ENCODE measurements around the gene ZNF692. TPM values are rescaled to one million over a fixed set of nuclear protein-coding genes. Genes with fewer than 3 reads are reported as not detected.

The ZNF692 gene
- total and polyA plus RNA-seq, 2 of the 13 experiments (the other 11 are each of a cell fraction or from before 2014, with no cell fraction given), result 27.3 to 45.8 TPM

- TF ChIP-seq, protein P1, sequence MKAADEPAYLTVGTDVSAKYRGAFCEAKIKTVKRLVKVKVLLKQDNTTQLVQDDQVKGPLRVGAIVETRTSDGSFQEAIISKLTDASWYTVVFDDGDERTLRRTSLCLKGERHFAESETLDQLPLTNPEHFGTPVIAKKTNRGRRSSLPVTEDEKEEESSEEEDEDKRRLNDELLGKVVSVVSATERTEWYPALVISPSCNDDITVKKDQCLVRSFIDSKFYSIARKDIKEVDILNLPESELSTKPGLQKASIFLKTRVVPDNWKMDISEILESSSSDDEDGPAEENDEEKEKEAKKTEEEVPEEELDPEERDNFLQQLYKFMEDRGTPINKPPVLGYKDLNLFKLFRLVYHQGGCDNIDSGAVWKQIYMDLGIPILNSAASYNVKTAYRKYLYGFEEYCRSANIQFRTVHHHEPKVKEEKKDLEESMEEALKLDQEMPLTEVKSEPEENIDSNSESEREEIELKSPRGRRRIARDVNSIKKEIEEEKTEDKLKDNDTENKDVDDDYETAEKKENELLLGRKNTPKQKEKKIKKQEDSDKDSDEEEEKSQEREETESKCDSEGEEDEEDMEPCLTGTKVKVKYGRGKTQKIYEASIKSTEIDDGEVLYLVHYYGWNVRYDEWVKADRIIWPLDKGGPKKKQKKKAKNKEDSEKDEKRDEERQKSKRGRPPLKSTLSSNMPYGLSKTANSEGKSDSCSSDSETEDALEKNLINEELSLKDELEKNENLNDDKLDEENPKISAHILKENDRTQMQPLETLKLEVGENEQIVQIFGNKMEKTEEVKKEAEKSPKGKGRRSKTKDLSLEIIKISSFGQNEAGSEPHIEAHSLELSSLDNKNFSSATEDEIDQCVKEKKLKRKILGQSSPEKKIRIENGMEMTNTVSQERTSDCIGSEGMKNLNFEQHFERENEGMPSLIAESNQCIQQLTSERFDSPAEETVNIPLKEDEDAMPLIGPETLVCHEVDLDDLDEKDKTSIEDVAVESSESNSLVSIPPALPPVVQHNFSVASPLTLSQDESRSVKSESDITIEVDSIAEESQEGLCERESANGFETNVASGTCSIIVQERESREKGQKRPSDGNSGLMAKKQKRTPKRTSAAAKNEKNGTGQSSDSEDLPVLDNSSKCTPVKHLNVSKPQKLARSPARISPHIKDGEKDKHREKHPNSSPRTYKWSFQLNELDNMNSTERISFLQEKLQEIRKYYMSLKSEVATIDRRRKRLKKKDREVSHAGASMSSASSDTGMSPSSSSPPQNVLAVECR (CRISPR knock-in tag; IDR thresholded peaks at IDR 0.05; ENCODE audit: borderline replicate concordance), result peak; percentile 83; the same call in 1 of the 2 replicates
- TF ChIP-seq POGZ (CRISPR knock-in tag; IDR thresholded peaks at IDR 0.05), result peak; percentile 93
- TF ChIP-seq PAWR (CRISPR knock-in tag; IDR thresholded peaks at IDR 0.05; ENCODE audit: borderline replicate concordance), result 0 out of 2 replicates have a peak, but pooled peaks have one; percentile 15
- TF ChIP-seq CENPT (CRISPR knock-in tag; IDR thresholded peaks at IDR 0.05; ENCODE audit: low read depth), result peak; percentile 89
- TF ChIP-seq ZNF614 (CRISPR knock-in tag; IDR thresholded peaks at IDR 0.05; ENCODE audit: borderline replicate concordance), result no peak; the same call in 1 of the 2 replicates
- peak; percentile 43; the same call in 1 of the 2 replicates for TF ChIP-seq ESRRA (CRISPR knock-in tag; IDR thresholded peaks at IDR 0.05; ENCODE audit: low read depth)
- TF ChIP-seq KMT2B (CRISPR knock-in tag; IDR thresholded peaks at IDR 0.05), result peak; percentile 33; the same call in 1 of the 2 replicates
- TF ChIP-seq THAP9 (CRISPR knock-in tag; IDR thresholded peaks at IDR 0.05; ENCODE audit: borderline replicate concordance), result peak; percentile 72
- peak; percentile 82; the same call in 1 of the 2 replicates for TF ChIP-seq HBP1 (CRISPR knock-in tag; IDR thresholded peaks at IDR 0.05; ENCODE audit: low read depth)
- TF ChIP-seq MYC (CRISPR knock-in tag; IDR thresholded peaks at IDR 0.05; ENCODE audit: borderline replicate concordance), result peak; percentile 64; the same call in 1 of the 2 replicates
- peak; percentile 79; the same call in 1 of the 2 replicates for TF ChIP-seq ZNF224 (CRISPR knock-in tag; IDR thresholded peaks at IDR 0.05)
- no peak for TF ChIP-seq USF2 (IDR thresholded peaks at IDR 0.05; ENCODE audit: low read depth, low read length)
- TF ChIP-seq USF2 (CRISPR knock-in tag; IDR thresholded peaks at IDR 0.05; ENCODE audit: borderline replicate concordance), result no peak; the same call in 1 of the 2 replicates
- TF ChIP-seq EP300 (IDR thresholded peaks at IDR 0.05; ENCODE audit: low read depth in 2 of 2, low read length in 2 of 2), result no peak; a peak in 1 of 4 replicates
- peak; percentile 42; the same call in 1 of the 2 replicates for TF ChIP-seq EP300 (CRISPR knock-in tag; IDR thresholded peaks at IDR 0.05; ENCODE audit: borderline replicate concordance)
- peak; percentile 79 for TF ChIP-seq ZNF17 (CRISPR knock-in tag; IDR thresholded peaks at IDR 0.05)
- TF ChIP-seq MED13 (CRISPR knock-in tag; IDR thresholded peaks at IDR 0.05), result peak; percentile 70; the same call in 1 of the 2 replicates
- TF ChIP-seq MAFG (CRISPR knock-in tag; IDR thresholded peaks at IDR 0.05), result no peak
These were observed 47.3 kb upstream of the ZNF692 start, which contains the start of gene PGBD2 (continued) for GRCh38 chr1:248906009-248906752.

Data from HepG2 (cell line).